GM19240 (cell line): ENCODE data around the gene TLR6.
"Not testable (repeated sequence)": the region's sequence is repeated elsewhere in the genome, so short reads cannot be mapped to it uniquely, and the experiment has no call there.

ENCODE experiments used
- DNase-seq: peaks from one replicate; pipeline ENCODE4 v3.0.0; 2011; ENCODE audit warnings: low spot score; ENCODE audit not compliant: insufficient read length

Gene TLR6

GRCh38 chr4:38788317-38788716, 68.3 kb downstream of the TLR6 start:
- no peak for DNase-seq

GRCh38 chr4:38787693-38788092, 68.9 kb downstream of the TLR6 start:
- DNase-seq, result no peak

GRCh38 chr4:38785901-38786402, 70.7 kb downstream of the TLR6 start:
- DNase-seq, result no peak

- no peak for DNase-seq
Observed at GRCh38 chr4:38785041-38785790, 71.4 kb downstream of the TLR6 start.

GRCh38 chr4:38784141-38784540, 72.5 kb downstream of the TLR6 start:
- DNase-seq, result no peak

DNA sequence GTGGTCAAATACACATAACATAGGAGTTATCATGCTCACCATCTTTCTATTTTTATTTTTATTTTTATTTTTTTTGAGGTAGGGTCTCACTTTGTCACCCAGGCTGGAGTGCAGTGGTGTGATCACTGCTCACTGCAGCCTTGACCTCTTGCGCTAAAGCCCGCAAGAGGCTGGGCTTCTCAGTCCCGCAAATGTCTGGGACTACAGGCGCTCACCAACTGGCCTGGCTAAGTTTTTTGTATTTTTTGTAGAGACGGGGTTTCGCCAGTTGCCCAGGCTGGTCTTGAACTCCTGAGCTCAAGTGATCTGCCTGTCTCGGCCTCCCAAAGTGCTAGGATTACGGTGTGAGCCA, 73.5 kb downstream of the TLR6 start:
- DNase-seq, result no peak

DNA sequence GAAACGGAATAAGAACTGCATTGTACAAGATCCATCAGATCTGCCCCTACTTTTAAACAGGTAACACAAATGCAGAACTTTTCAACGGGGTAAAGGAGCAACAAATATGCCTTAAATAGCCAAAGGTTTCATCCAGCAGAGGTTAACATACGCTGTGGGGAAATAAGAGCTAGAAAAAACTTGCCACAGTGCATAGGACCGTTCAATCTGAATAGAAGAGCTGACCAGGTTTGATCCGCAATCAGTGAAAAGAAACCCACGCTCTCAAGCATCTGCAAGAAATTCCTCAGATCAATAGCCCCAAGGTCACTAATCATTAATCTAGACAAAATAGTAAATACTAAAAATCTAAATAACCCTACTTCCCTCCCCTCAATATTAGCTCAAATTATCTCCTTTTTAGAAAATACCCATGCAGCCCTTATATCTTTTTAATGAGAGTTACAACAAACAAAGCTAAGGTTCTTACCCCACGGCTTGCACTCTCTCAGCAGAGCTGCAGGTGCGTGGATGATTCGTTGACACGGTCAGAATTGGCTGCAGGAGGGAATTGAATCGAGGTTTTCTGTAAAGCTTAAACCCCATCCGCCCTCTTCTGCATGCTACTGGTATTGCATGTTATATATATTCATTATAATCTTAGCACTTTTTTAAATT, 74.0 kb downstream of the TLR6 start, which contains the start of gene TLR10:
TLR10 (minus strand) TSS at position 539 of the 657 bp plus-strand sequence. CDS start 7,400 bp downstream, outside the sequence.
- DNase-seq, result peak; percentile 41

DNA sequence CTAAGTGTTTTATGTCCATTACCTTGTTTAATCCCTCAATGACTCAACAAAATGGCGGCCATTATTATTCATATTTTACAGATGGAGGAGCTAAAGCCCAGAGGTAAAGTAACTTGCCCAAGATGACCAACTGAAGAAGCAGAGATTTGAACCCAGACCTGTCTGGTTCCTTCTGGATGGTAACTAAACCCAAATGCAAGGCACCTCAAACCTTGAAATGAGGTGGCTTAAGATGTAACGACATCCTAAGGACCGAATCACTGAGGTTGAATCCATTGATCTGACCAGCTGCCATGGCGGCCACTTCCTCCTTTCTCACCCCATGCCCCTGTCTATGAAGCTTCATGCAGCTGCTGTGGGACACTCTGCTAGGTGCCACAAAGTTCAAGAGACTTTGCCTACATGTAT, 74.8 kb downstream of the TLR6 start:
- DNase-seq, result no peak

DNA sequence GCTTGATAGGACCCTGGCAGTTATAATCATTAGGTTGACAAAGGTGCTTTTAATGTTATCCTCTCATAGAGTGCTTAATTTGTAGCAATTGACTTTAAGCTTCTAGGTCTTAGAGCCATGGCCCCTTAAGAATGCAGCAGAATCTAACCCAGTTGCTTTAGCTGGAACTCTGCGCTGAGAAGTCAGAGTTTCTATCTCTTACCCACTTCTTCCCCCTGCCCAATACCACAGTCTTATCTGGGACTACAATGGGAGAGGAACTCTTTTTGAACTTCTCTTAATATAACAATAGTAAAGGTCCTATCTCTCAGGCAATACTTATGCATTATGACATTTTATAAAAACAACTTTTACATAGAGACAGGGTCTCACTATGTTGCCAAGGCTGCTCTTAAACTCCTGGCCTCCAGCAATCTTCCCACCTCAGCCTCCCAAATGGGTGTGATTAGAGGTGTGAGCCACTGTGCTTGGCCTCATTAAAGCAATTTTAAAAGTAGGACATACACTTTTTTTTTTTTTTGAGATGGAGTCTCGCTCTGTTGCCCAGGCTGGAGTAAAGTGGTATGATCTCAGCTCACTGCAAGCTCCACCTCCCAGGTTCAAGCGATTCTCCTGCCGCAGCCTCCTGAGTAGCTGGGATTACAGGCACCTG, 75.7 kb downstream of the TLR6 start:
- DNase-seq, result no peak

DNA sequence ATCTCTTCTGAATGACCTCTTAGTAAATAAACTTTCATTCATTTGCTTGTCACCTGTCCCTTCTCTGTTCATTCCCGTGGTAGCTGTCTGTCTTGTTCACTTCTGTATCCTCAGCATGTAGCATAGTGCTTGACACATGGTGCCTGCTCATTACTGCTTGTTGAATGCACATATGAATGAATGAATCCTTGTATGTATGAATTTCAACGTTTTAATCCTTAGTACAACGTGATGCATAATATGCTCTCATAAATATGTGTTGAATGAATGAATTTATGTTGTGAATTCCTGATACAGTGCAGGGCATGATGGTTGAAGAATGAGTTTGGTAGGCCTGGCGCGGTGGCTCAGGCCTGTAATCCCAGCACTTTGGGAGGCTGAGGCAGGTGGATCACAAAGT, 76.8 kb downstream of the TLR6 start:
- DNase-seq, result no peak

DNA sequence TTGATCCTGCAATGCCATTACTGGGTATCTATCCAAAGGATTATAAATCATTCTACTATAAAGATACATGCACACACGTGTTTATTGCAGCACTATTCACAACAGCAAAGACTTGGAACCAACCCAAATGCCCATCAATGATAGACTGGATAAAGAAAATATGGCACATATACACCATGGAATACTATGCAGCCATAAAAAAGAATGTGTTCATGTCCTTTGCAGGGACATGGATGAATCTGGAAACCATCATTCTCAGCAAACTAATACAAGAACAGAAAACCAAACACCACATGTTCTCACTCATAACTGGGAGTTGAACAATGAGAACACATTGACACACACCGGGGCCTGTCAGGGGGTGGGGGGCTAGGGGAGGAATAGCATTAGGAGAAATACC, 78.7 kb downstream of the TLR6 start:
- not testable (repeated sequence) for DNase-seq

DNA sequence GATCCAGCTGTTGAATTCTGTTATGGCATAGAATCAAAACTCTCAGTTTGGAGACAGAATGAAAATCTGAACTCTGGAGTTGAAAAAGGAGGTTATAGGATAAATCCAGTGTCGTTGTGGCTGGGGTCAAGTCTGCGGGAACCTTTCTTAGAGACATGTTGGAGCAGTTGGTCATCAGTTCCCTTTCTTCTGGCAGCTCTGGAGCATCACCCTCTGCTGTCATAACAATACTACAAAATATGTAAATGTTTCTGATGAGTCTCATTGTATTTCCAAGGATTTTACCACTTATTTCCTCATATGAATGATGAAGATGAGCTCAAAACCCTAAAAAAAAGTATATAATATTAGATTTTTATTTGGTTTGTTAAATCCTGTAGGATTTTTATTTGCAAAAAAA, 81.3 kb downstream of the TLR6 start:
- DNase-seq, result no peak

- DNase-seq, result no peak
Observed at GRCh38 chr4:38774181-38774955, 82.2 kb downstream of the TLR6 start.
